ENCODE measurements around the gene CCDC106.

Gene CCDC106

GRCh38 chr19:55638864-55639359, 9.1 kb upstream of the CCDC106 start:
- DNase-seq = no peak

GRCh38 chr19:55640043-55640576, 7.9 kb upstream of the CCDC106 start:
- peak; percentile 73 for DNase-seq

GRCh38 chr19:55640577-55641425, 7.2 kb upstream of the CCDC106 start, which contains the start of gene ZNF580:
Gene ZNF580 (plus strand): TSS chr19:55641002. CDS start chr19:55642509, 1,507 bp downstream.
- peak; percentile 91 for DNase-seq

- DNase-seq = no peak
Measured at GRCh38 chr19:55641426-55642152, 6.4 kb upstream of the CCDC106 start.

- DNase-seq = no peak
Measured at GRCh38 chr19:55642153-55643002, 5.6 kb upstream of the CCDC106 start.

- peak; percentile 78 for DNase-seq
Measured at GRCh38 chr19:55643003-55643886, 4.8 kb upstream of the CCDC106 start, which contains the start of gene ZNF581. Gene ZNF581 (plus strand): TSS chr19:55643649. CDS start chr19:55644572, 923 bp downstream.

GRCh38 chr19:55643887-55644176, 4.2 kb upstream of the CCDC106 start:
- no peak for DNase-seq

GRCh38 chr19:55644191-55644833, 3.7 kb upstream of the CCDC106 start:
- no peak for DNase-seq

- no peak for DNase-seq
Measured at GRCh38 chr19:55644842-55645511, 3.0 kb upstream of the CCDC106 start.

GRCh38 chr19:55645512-55645881, 2.5 kb upstream of the CCDC106 start:
- no peak for DNase-seq

GRCh38 chr19:55646889-55647731, 902 bp upstream of the CCDC106 start:
- DNase-seq = no peak

- DNase-seq = no peak
Measured at GRCh38 chr19:55648585-55649267, 714 bp downstream of the CCDC106 start.

- DNase-seq = no peak
Measured at GRCh38 chr19:55649268-55650125, 1.5 kb downstream of the CCDC106 start.

GRCh38 chr19:55650126-55650557, 2.1 kb downstream of the CCDC106 start:
- DNase-seq = no peak

GRCh38 chr19:55650602-55651230, 2.7 kb downstream of the CCDC106 start:
- no peak for DNase-seq

GRCh38 chr19:55651236-55651635, 3.2 kb downstream of the CCDC106 start:
- DNase-seq = no peak

Measured in right hindlimb (tissue), 1 donor.